Loucy (cell line): ENCODE measurements around the gene NFIL3.

ENCODE experiments used
- H2AFZ ChIP-seq: fragments of 200-600 bp; sonication (generic); 2 replicates; pipeline ENCODE4 v1.6.0; 2016; ENCODE audit warnings: antibody characterized with exemption, mild to moderate bottlenecking, low read length, moderate library complexity
- H3F3A ChIP-seq: fragments of 200-600 bp; 2 replicates; pipeline ENCODE4 v1.6.0; 2016; ENCODE audit warnings: antibody characterized with exemption, low read depth, mild to moderate bottlenecking
- H3K27me3 ChIP-seq: fragments of 200-600 bp; sonication (generic); 2 replicates; pipeline ENCODE4 v1.6.1; 2014; ENCODE audit warnings: low read length, mild to moderate bottlenecking; ENCODE audit not compliant: insufficient read depth, poor library complexity, severe bottlenecking
- H3K36me3 ChIP-seq: fragments of 200-600 bp; sonication (generic); 2 replicates; pipeline ENCODE4 v1.6.1; 2016; ENCODE audit warnings: low read length; ENCODE audit not compliant: insufficient read depth
- H3K4me1 ChIP-seq: fragments of 200-600 bp; sonication (generic); 2 replicates; pipeline ENCODE4 v1.5.1; 2014; ENCODE audit warnings: low read length, mild to moderate bottlenecking; ENCODE audit not compliant: insufficient read depth, poor library complexity, severe bottlenecking
- H3K4me2 ChIP-seq: fragments of 200-600 bp; sonication (generic); 2 replicates; pipeline ENCODE4 v1.6.0; 2014; ENCODE audit warnings: antibody characterized with exemption, low read length, low read depth, mild to moderate bottlenecking; ENCODE audit not compliant: poor library complexity, severe bottlenecking
- H3K4me3 ChIP-seq: fragments of 200-600 bp; sonication (generic); 2 replicates; pipeline ENCODE4 v1.5.1; 2014; ENCODE audit warnings: low read length, mild to moderate bottlenecking, mixed read lengths; ENCODE audit not compliant: poor library complexity, severe bottlenecking
- H3K79me2 ChIP-seq: fragments of 200-600 bp; sonication (generic); 2 replicates; pipeline ENCODE4 v1.6.1; 2014; ENCODE audit warnings: low read length; ENCODE audit not compliant: insufficient read depth
- H3K9ac ChIP-seq: fragments of 200-600 bp; sonication (generic); 2 replicates; pipeline ENCODE4 v1.6.0; 2014; ENCODE audit warnings: mild to moderate bottlenecking, low read depth, low read length, moderate library complexity; ENCODE audit not compliant: poor library complexity, severe bottlenecking
- H3K9me2 ChIP-seq: fragments of 200-600 bp; sonication (generic); replicated peaks from 2 replicates; pipeline ENCODE4 v1.6.1; 2016; ENCODE audit warnings: low read depth, low read length, mixed read lengths
- H3K9me3 ChIP-seq: fragments of 200-600 bp; sonication (generic); 2 replicates; pipeline ENCODE4 v1.6.1; 2014; ENCODE audit warnings: mild to moderate bottlenecking, antibody characterized with exemption, low read length, low read depth; ENCODE audit not compliant: insufficient read depth
- H4K20me1 ChIP-seq: fragments of 200-600 bp; sonication (generic); 2 replicates; pipeline ENCODE4 v1.6.0; 2014; ENCODE audit warnings: antibody characterized with exemption, low read length, mild to moderate bottlenecking; ENCODE audit not compliant: insufficient read depth, poor library complexity, severe bottlenecking
- EZH2phosphoT487 ChIP-seq: fragments of 200-600 bp; IDR thresholded peaks from 2 replicates; pipeline ENCODE4 v1.6.1; 2018; ENCODE audit warnings: antibody characterized with exemption, mild to moderate bottlenecking, moderate library complexity, borderline replicate concordance
- TF ChIP-seq, protein P1 (sequence below): fragments of 200-600 bp; sonication (generic); conservative IDR thresholded peaks from 2 replicates; pipeline ENCODE4 v1.5.1; 2014; ENCODE audit warnings: mild to moderate bottlenecking, antibody characterized with exemption, low read length

NFIL3 gene

DNA sequence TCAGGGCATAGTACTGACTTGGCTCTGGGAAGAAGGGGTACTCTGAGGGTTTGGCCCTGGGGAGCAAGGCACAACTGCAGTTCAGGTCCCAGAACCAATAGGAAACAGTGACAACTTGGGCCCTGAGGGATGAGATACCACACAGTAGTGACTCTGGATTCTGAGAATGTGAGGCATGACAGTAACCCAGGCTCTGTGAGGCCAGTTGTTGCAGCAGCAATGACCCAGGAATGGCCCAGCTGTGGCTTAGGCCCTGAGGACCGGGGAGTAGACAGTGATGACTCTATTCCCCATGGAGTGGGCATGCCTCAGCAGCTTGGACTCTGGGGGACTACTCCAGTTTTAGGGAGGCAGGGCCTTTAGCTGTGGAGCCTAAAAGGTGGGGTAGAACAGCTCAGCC is 21.5 kb upstream of the NFIL3 start:
- Histone ChIP-seq H3K4me1 (no peaks in the 10 kb centered on the region), H3K36me3 (no peaks in the 10 kb centered on the region), H3F3A (no peaks in the 10 kb centered on the region), H3K4me2 (no peak overlapping the region), H3K9me2 (no peaks in the 10 kb centered on the region), H3K27me3 (peaks cover 6% of the 10 kb centered on the region), H2AFZ (no peak overlapping the region), H3K9me3 (peaks cover 5% of the 10 kb centered on the region; the same call in 1 of the 2 replicates), H3K79me2 (no peaks in the 10 kb centered on the region), H3K9ac (no peak overlapping the region), H3K4me3 (no peak overlapping the region), H4K20me1 (no peaks in the 10 kb centered on the region)
- no peak for TF ChIP-seq EZH2phosphoT487
- TF ChIP-seq, protein P1, sequence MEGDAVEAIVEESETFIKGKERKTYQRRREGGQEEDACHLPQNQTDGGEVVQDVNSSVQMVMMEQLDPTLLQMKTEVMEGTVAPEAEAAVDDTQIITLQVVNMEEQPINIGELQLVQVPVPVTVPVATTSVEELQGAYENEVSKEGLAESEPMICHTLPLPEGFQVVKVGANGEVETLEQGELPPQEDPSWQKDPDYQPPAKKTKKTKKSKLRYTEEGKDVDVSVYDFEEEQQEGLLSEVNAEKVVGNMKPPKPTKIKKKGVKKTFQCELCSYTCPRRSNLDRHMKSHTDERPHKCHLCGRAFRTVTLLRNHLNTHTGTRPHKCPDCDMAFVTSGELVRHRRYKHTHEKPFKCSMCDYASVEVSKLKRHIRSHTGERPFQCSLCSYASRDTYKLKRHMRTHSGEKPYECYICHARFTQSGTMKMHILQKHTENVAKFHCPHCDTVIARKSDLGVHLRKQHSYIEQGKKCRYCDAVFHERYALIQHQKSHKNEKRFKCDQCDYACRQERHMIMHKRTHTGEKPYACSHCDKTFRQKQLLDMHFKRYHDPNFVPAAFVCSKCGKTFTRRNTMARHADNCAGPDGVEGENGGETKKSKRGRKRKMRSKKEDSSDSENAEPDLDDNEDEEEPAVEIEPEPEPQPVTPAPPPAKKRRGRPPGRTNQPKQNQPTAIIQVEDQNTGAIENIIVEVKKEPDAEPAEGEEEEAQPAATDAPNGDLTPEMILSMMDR: no peak

DNA sequence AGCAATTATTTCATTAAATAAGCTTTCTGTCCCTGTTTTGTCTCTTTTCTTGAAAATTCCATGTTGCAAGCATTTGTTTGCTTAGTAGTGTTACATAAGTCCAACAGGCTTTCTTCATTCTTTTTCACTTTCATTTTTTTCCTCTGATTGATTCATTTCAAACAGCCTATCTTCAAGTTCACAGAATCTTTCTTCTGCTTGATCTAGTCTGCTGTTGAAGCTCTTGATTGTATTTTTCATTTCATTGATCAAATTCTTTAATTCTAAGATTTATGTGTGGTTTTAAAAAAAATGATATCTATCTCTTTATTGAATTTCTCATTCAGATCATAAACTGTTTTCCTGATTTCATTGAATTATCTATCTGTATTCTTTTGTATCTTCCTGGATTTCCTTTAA is 20.4 kb upstream of the NFIL3 start:
- H3K27me3 ChIP-seq: peaks cover 6% of the 10 kb centered on the region
- no peaks in the 10 kb centered on the region for H3K79me2 ChIP-seq
- TF ChIP-seq, protein P1: no peak
- TF ChIP-seq EZH2phosphoT487: no peak
- H4K20me1 ChIP-seq: no peaks in the 10 kb centered on the region
- no peak overlapping the region for H3K4me2 ChIP-seq
- H3F3A ChIP-seq: no peaks in the 10 kb centered on the region
- H3K4me3 ChIP-seq: no peak overlapping the region
- peaks cover 5% of the 10 kb centered on the region; the same call in 1 of the 2 replicates for H3K9me3 ChIP-seq
- no peaks in the 10 kb centered on the region for H3K36me3 ChIP-seq
- H2AFZ ChIP-seq: no peak overlapping the region
- no peaks in the 10 kb centered on the region for H3K9me2 ChIP-seq
- H3K4me1 ChIP-seq: no peaks in the 10 kb centered on the region
- no peak overlapping the region for H3K9ac ChIP-seq

DNA sequence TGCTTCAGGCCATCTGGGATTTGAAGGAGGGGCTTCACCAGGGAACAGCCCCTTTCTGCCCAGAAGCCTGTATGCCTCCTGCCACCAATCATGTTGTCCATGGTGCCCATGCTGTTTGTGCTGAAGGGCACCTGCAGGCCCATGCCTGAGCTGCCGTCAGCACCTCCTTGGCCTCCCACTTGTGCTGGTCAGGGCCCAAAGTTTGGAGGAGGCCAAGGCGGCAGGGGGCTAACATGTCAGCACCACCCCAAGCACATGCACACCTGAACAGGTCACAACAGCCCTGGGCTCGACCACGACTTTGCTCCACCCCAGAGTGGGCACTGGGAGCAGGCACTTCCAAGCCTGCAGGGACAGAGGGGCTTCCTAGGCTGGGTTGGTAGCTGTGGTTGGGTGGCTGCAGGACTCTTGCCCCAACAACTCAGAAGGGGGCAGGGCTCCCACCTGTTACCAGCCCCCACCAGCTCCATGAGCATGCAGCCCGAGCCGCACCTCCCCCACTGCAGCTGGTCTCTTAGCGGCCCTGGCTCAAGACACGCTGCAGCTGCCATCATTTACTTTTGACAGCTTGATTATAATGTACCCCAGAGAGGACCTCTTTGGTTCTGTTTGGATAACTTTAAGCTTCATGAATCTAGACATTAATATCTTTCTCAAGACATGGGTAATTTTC is 19.8 kb upstream of the NFIL3 start:
- no peaks in the 10 kb centered on the region for H4K20me1 ChIP-seq
- H2AFZ ChIP-seq: no peak overlapping the region
- H3K9ac ChIP-seq: no peak overlapping the region
- peaks cover 6% of the 10 kb centered on the region for H3K27me3 ChIP-seq
- no peaks in the 10 kb centered on the region for H3K36me3 ChIP-seq
- H3K9me2 ChIP-seq: no peaks in the 10 kb centered on the region
- no peak overlapping the region for H3K4me3 ChIP-seq
- no peaks in the 10 kb centered on the region for H3F3A ChIP-seq
- no peaks in the 10 kb centered on the region for H3K4me1 ChIP-seq
- TF ChIP-seq, protein P1: no peak
- no peak for TF ChIP-seq EZH2phosphoT487
- no peaks in the 10 kb centered on the region for H3K79me2 ChIP-seq
- peaks cover 5% of the 10 kb centered on the region; the same call in 1 of the 2 replicates for H3K9me3 ChIP-seq
- H3K4me2 ChIP-seq: no peak overlapping the region
